Stimulated activated CD4-positive, alpha-beta T cell treated with anti-CD3 and anti-CD28 coated beads, Interleukin-15, amount 100 ng/mL, for 48 hours (primary cell): Measurements from ENCODE around the gene DDAH2.
A peak's percentile ranks its signal among the peaks of the same experiment; 100 is the strongest.

ENCODE experiments used
- DNase-seq, 2 donors: peaks; one replicate each; pipeline ENCODE4 v3.0.0-alpha.2; 2020; ENCODE audit warnings: low read depth in 2 of 2

Gene DDAH2

DNA sequence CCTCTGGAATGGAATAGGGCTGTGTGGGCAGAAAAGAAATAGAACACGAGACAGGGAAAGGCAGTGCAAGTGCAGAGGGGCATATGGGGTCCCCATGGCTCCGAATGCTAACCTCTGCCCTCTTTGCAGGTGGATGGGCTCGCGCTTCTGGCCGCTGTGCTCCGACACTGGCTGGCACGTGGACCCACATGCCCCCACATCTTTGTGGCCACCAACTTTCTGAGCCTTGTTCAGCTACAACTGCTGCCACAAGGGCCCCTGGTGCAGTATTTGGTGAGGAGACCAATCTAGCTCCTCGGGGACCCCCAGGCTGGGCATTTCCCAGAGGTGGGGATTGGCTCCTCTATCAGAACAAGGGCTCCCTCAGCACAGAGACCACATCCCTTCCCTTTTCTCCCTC, 32.2 kb upstream of the DDAH2 start:
- DNase-seq = no peak

DNA sequence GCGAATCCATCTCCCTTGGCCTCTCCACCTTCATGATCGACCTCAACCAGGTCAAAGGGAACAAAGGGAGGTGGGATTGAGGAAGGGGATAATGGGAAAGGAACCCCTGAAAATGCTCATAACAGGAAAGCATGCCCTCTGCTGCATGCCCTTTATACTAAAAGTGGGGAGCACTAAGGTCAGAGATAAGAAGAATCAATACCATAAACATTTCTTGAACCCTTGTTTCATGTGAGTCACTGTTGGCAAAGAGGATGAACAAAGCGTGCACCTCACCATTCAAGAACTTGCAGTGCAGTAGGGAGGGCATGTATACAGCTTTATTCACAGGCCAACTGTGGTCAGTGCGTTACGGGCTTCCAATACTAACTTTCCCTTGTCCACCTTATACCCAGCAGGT, 31.7 kb upstream of the DDAH2 start:
- DNase-seq = no peak

DNA sequence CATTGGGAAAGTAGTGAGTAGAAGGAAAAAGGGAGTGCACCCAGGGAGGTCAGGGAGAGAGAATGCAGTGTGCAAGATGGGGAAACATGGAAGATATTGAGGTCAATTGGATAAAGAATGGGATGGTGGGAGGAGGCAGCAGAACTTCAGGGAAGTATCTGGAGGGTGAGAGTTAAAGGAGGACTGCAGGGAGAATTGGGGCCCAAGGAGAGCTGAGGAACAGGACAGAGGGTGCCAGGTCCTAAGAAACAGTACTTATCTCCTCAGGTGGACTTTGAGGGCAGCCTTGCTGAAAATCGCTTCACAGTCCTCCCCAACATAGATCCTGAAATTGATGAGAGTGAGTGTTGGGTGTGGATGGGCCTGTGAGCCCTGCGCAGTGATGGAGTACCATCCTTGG, 29.2 kb upstream of the DDAH2 start:
- no peak for DNase-seq

DNA sequence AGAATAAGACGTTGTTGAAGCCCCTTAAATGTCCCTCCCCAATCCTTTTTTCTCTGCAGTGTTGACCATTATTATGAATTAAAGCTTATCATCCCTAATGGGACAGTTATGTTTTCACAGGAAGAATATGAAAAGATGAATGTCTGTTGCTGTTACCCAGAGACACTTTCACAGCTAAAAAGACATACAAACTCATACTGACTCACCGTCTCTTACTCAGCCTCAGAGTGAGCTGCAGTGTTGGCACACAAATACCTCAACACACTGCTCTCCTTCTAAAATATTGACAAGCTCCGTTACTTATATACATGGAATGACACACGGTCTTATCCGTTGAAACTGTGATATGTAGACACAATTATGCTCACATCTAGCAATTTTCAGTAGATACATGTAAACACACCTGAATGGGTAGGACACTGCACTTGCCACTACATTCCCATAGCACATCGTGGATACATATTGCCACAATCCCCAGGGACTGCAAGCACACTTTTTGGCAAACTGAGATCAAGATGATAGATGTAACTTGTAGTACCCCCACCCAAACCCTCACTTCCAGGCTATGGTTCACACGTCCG, 23.7 kb upstream of the DDAH2 start:
- no peak for DNase-seq

DNA sequence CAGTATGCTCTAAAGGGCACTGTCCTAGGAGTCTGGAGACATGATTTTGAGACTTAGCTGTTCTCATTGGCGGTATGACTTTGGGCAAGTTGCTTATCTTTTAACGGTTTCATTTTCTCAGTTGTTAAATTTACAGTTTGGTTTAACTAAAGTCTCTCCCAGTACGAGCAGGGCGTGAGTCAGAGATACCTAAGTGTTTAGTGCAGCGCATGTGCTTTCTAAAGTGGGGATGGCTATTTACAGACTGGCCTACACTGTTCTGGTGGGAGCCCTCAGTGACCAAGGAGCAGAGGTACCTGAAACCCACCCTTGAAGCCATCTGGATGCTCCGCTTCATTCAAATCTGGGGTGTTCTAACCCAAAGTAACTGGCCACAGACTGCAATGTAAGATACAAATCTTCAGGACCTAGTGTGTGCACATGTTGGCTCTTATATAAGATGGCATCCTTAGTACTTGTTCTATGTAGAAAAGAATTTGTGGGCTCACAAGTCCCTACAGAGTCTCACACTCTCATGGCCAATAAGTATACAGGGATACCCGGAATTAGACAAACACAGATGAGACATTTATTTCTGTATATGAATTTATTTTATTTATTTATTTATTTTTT, 21.4 kb upstream of the DDAH2 start:
- DNase-seq = no peak

DNA sequence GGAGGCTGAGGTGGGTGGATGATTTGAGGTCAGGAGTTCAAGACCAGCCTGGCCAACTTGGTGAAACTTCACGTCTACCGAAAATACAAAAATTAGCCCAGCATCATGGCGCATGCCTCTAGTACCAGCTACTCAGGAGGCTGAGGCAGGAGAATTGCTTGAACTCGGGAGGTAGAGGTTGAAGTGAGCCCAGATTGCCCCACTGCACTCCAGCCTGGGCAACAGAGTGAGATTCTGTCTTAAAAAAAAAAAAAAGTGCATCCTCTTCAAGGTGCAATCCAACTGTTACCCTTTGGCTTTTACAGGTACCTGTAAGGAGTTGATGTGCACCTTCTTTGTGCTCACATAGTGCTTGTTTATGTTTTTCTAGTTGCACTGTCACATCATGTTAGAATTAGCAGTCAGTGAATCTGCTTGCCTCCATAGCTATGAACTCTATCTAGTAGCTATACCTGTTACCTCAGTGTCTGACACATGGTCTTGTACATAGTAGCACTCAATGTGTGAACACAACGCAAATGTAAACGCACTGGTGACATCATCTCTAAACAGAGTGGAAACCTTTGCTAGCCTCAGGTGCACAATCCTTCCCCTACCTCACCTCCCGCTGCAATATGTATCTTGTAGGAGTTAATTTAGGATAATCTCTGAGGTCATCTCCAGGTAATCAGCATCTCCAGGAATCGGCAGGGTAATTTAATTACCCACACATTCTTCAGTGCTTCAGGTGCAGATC, 20.4 kb upstream of the DDAH2 start:
- no peak for DNase-seq

DNA sequence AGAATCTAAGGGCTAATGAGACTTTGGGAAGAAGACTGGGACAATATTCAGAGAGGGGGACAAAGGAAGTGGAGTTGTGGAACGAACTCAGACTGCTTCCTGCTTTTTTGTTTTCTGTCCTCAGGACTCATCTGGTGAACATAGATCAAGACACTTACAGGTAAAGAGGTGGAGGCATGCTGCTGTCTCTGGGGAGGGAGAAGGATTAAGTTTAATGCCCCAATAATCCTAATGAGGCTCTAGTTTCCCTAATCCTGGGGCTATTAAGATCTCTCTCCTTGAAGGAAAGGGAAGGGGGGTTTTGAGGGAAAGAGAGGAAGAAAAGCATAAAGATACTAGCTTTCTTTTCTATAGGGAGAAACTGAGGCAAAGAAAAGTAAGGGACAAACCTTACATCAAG, 15.3 kb upstream of the DDAH2 start:
- no peak for DNase-seq

DNA sequence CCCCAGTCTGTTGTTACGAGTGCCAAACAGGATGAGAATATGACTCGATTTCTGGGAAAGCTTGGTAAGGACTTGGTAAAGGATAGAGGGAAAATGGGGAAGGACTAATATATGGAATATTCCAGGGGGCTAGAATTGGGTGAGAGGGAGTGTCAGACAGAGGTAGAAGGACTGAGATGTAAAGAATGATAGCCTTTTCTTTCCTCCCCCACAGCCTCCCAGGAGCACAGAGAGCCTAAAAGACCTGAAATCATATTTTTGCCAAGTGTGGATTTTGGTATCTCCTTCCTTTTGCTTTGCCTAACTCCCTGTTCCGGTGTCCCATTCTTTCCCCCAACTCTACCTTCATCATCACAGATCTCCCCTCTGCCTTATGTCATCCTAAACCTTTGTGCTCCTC, 13.8 kb upstream of the DDAH2 start:
- DNase-seq = no peak

DNA sequence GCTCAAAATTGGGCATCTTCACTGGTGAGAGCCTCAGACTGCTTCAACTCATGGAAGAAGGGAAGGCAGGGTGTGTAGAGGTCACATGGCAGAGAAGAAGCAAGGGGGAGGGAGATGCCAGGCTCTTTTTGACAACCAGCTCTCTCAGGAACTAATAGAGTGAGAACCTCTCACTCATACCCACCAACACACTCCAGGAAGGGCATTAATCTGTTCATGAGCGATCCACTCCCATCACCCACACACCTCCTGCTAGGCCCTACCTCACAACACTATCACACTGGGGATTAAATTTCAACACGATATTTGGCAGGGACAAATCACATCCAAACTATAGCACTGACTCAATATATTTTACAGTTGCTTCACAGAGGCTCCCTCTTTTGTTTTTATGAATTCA, 12.7 kb upstream of the DDAH2 start:
- no peak for DNase-seq

DNA sequence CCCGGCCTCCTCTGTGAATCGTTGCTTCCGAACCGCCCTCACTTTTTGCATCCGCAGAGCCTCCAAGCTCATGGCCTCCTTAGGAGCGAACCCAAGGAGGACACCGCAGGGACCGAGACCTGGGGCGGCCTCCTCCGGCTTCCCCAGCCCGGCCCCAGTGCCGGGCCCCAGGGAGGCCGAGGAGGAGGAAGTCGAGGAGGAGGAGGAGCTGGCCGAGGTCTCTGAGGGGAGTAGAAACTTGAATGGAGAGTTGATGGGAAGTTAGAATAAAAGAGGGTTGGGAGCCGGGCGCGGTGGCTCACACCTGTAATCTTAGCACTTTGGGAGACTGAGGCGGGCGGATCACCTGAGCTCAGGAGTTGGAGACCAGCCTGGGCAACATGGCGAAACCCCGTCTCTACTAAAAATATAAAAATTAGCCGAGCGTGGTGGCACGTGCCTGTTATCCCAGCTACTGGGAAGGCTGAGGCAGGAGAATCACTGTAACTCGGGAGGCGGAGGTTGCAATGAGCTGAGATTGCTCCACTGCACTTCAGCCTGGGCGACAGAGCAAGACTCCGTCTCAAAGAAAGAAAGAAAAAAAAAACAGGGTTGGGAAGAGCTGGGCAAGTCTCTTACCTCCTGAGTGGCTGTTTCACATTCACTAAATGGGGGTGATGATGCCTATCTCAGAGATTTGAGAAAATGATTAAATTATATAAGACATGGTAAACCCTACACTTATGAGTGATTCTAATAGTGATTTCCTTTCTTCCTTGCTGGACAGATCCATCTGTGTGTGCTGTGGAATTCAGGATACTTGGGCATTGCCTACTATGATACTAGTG, 11.5 kb upstream of the DDAH2 start:
- no peak for DNase-seq

DNA sequence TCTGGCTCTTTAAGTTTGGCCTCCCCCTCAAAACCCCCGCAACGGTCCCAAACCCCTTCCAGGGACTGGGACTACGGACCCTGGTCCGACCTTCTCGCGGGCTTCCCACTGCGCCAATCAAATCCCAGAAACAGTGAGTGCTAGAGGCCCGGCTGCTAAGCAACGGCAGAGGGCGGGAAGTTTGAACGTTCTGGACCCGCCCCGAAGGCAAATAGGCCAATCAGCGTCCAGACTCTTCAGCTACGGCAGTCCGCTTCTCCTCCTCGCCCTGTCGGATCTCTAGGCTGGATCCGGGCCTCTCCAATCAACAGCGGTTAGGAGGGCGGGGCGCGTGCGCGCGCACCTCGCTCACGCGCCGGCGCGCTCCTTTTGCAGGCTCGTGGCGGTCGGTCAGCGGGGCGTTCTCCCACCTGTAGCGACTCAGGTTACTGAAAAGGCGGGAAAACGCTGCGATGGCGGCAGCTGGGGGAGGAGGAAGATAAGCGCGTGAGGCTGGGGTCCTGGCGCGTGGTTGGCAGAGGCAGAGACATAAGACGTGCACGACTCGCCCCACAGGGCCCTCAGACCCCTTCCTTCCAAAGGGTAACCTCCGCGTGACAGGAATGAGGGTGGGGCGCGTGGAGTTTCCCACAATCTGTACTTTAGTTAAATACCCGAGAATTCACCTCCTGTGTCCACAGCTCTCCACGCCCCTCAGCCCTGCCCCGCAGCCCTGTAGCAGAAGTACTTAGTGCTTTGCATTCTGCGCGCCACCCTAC, 10.7 kb upstream of the DDAH2 start, which contains the start of gene MSH5:
TSS of gene MSH5 (plus strand) at position 367 of the 758 bp plus-strand sequence. CDS start 462 bp downstream, outside the sequence.
- DNase-seq = peak; percentile 95

DNA sequence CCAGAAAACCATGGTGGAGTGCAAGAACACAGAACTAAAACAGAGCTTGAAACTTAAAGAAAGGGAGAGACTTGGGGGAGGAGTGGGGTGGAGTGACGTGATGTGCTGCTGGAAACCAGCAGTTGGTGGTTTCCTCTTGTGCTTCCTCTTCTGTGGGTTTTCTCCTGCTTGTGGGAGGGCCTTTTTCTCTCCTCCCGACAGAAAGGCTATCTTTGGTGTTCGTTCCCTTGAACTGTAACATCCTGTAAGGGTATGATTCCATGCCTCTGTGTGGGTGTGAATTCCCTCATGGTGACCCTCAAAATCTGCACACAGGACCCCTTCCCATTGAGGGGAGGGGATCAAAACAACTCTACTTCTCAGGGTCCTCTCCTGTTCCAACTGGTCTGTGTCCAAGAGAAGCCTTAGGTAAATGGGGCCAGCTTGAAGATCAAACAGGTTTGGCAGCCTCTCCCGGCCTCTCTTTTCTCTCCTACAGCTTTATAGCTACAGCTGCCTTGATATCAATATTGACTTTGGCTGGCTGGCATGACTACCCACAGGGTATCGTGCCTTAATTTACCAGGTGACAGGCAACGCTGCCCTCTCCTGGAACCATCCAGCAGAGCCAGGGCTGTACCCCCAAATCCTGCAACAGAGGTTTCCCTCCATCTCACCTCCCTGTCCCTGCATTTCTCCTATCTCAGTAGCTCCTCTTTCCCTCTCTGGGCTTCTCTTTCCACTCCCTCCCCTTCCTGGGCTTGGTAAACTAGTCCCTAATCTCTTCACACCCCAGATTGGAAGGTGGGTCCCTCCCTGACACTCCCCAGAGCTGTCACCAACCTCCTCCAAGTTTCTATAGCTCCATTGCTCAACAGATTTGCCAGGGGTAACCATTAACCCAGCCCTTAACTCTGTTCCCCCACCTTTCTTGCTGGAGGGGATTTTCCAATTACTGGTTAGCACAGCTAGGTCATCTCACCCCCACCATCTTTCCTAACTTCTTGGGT, 9.2 kb upstream of the DDAH2 start:
- peak; percentile 30 to 46 for DNase-seq

DNA sequence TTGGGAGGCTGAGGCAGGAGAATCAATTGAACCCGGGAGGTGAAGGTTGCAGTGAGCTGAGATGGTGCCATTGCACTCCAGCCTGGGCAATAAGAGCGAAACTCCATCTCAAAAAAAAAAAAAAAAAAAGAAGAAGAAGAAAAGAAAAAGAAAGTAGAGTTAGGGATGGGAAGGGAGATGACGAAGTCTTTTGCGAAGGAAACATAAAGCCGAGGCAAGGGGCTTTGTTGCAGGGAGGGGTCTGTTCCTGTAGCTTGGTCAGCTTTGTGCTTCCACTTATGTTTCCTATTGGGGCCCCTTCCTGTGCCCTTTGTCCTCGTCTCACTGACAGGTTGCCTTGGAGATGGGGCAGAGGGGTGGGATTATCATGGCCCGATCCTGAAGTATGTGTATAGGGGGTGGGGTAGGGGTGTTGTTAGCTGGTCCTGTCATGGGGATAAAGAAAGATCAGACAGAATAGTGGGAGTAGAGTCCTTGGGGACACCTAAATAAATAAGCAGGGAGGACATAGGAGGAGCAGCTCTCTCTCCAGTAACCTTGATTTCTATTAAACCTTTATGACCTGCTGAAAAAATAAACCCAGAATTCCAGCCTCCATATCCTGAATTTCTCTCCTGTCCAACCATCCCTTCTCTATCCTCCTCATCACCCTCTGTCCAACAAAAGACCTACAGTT, 8.4 kb upstream of the DDAH2 start:
- no peak for DNase-seq

DNA sequence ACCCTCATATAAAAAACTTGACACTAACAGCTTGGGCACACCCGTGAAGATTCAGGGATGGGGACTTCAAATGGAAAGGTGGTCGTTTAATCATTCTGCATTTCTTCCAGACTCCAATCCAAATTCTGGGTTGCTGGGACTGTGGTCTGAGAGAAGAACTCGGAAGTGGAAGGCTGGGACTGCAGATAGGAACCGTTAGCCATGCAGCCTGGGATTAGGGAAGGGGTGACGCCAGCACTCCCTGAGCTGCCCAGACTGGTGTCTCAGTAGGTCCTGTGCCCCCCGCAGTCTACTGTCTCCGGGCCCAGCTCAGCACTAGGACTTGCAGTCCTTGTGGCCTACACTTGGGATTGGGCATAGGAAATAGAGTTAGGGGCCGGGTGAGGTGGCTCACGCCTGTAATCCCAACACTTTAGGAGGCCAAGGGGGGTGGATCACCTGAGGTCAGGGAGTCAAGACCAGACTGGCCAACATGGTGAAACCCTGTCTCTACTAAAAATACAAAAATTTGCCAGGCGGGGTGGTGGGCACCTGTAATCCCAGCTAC, 7.7 kb upstream of the DDAH2 start:
- DNase-seq = no peak

DNA sequence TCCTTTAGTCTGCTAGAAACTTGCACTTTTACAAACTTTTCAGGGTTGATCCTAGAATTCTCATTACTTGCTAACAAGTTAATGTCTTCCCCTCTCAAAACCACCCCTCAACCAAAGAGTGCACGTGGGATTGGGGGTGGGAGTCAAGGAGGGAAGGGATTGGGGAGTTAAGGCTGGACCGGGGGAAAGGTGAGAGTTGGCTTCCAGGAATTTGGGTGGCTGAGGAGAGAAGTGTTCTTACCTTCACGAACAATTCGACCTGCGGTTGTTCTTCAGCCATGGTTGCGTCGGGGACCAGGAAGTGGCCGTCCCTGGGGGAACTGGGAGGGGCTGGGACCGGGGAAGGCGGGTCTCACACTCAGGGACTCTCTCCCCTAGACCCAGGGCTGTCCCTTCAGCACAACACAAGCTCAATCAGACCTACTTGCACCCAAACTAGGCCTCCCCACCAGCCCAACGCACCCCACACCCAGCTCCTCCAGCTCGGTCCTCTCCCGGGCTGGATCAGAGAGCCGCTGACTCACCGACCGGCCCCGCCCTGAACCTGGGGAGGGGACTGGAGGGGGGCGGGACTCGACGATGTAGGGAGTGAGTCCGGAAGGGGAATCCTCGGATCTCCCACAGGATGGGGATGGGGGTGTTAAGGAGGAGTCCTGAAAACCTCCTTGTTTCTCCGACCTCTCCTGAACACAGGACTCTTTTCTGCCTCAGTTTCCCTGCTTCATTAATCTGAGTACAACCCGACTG, 7.1 kb upstream of the DDAH2 start, which contains the start of gene CLIC1:
TSS of gene CLIC1 (minus strand) at position 510 of the 747 bp plus-strand sequence. CDS start at position 280, 230 bp downstream.
- DNase-seq = peak; percentile 65 to 80

DNA sequence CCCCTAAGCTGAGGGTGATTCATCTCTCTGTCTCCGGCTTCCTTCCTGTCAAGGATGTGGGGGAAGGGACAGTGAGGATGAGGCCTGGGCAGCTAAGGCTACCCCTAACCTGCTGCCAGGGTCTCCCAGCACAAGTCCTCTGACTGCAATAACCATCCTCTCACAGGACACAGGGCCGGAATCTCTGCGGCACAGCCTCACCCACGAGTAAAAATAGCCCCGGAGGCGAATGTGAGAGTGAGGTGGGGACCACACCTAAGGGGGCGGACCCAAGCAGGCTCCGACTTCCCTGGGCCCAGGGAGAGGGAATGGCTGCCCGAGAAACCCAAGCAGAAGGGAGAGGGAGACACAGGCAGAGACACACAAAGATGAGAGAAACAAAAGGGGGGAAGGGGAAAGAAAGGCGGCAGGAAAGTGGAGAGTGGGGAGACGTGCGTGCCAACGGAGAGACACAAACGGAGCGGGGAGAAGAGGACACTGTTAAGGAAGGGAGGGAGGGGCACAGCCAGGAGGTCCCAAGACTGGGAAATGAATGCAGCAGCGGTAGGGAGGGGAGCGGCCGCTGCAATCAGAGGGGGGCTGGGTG, 5.8 kb upstream of the DDAH2 start:
- DNase-seq = peak in 1 of 2 donors; percentile 38

DNA sequence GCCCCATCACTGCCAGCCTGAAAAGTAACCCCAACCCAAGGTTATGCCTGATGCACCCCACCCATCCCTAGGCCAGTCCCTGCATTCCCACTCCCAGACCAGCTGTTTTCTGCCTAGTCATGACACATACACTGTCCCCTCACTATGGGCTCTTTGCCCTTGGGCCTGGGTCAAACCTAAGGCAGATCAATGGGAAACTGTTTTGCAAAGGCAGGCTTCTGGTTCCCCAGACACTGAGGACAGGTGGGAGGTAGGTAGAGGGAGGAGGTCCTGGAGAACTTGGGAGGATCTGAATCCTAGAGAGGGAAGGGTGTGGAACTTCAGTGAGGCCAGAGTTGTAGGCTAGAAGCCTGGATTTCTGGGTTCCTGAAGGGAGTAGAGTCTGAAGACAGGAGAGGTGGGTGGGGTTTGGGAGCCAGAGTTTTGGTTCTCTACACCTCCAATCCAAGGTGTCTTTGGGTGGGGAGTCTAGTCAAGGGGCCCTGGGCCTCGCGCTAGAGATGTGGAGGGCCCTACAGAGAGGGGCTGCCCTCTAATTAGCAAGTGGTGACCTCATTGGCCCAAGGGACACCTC, 5.2 kb upstream of the DDAH2 start:
- DNase-seq = no peak

DNA sequence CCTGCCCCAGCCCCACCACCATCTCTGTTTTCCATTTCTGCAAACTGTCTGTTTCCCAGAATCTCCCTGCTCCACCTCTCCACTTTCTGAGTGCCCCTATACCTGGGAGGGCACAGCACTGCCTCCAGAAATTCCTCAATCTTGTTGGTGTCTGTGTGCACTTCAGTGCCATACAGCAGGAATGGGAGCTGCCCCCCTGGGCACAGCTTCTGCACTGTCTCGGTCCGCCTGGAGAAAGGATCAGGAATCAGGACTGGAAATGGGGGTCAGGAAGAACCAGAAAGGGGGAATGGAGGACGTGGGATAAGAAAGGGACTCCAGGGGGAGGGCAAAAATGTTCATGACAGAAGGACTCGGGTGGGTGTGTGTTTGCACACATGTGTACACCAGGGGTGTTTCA, 4.6 kb upstream of the DDAH2 start:
- no peak for DNase-seq
